Limb (tissue), 2 donors: Measurements from ENCODE around the gene CFD.
A peak's percentile ranks its signal among the peaks of the same experiment; 100 is the strongest.
"Not testable (repeated sequence)": the region's sequence is repeated elsewhere in the genome, so short reads cannot be mapped to it uniquely, and the experiment has no call there.

Experiments
- DNase-seq, 2 donors: peaks; one replicate each; pipeline ENCODE4 v3.0.0-alpha.2; 2016; ENCODE audit errors: extremely low spot score in 2 of 2

CFD gene

GRCh38 chr19:825897-826644 is 33.4 kb upstream of the CFD start:
- DNase-seq = no peak

DNA sequence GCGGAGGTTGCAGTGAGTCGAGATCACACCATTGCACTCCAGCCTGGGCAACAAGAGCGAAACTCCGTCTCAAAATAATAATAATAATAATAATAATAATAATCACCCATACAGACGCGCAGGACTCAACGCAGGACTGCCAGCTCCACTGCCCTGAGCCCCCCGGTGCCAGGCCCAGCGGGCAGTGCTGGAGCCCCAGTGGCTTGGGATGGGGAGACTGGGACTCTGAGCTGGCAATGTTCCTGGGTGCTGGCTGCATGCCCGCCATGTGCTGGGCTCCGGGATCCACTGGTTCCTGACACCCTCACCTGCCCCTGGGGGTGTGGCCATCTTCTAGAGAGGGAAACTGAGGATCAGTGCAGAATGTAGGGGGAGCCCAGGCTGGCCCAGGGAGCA is 32.2 kb upstream of the CFD start:
- DNase-seq = no peak

DNA sequence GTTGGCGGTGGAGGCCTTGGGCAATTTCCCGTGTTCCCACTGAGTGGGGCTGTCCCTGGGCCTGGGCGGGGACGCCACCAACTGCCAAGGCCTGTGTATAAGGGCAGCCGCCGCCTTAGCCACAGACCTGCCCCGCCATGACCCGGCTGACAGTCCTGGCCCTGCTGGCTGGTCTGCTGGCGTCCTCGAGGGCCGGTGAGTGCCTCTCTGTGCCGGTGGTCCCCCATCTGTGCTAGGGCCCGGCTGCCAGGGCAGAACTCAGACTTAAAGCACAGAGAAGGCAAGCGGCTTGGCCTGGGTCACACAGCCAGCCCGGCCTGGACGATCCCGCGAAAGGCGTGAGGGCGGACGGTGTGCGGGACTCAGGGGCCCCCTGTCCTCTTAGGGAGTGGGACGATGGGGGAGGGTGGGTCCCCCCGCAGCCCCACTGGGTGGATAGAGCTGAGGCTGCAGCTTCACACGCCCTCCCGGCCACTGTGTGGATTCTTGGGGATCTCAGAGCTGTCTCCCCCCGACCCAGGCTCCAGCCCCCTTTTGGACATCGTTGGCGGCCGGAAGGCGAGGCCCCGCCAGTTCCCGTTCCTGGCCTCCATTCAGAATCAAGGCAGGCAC is 31.6 kb upstream of the CFD start, which contains the start of gene AZU1:
TSS of gene AZU1 (plus strand) at position 128 of the 612 bp plus-strand sequence. CDS start at position 138, 10 bp downstream.
- DNase-seq = no peak

- no peak for DNase-seq
These were observed 30.2 kb upstream of the CFD start for GRCh38 chr19:829129-829758.

DNA sequence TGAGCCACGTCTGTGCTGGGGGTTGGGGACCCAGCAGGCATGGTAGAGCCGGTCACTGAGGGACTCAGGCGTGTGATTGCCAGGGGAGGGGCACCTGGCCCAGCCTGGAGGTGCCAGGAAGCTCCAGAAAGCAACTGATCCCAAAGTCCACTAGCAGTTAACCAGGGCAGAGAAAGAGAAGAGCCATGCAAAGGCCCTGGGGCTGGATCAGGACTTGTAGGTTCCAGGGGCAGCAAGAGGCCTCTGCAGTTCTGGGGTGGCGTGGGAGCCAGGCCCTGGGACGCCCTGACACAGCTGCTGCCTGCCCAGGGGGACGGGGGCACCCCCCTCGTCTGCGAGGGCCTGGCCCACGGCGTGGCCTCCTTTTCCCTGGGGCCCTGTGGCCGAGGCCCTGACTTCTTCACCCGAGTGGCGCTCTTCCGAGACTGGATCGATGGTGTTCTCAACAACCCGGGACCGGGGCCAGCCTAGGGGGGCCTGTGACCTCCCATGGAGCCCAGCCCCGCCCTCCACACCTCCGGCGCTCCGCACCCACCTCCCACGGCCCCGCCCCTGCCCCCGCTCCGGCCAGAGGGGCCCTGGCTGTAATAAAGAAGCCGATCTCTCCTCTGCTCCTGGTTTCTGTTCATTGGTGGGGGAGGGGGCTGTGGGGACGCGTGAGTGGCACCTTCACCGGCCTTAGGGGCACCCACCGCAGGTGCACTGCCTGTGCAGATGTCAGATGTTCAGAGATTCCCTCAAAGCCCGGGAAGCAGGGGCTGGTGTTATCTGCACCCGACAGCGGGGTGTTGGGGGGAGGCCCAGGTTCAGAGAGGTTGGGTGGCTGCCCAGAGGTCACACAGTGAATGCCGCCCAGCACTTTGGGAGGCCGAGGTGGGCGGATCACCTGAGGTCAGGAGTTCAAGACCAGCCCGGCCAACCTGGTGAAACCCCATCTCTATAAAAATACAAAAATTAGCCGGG is 27.8 kb upstream of the CFD start:
- DNase-seq = no peak

GRCh38 chr19:834216-834615 is 25.2 kb upstream of the CFD start:
- DNase-seq = no peak

DNA sequence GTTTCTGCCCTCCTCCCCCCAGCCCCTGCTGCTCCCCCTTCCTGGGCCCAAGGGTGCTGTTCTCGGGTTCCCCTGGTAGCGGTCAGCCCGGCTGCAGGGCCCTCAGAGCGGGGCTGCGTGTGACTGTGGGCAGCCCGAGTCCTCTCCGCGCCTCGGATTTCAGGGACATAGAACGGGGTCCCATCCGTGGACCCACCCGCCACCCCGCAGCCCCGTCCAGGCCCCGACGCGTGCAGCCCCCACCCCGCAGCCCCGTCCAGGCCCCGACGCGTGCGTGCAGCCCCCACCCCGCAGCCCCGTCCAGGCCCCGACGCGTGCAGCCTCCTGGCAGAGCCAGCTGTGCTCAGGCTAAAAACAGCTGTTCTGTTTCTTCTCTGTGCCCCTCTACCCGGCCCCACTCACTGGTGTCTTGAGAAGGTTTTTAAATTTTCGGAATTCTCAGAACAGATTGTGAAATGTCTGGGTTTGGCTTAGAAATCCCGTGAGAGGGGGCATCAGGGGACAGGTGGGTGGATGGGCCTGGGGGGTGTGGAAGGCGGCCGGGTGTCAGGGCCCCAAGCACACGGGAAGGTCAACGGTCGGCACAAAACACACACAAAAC is 24.2 kb upstream of the CFD start:
- peak; percentile 43 to 65 for DNase-seq

- DNase-seq = no peak
These were observed 18.8 kb upstream of the CFD start, which contains the start of gene PRTN3 for GRCh38 chr19:840519-841206. Gene PRTN3 (plus strand): TSS chr19:840999. CDS start chr19:841009, 10 bp downstream.

GRCh38 chr19:842802-843179 is 16.7 kb upstream of the CFD start:
- not testable (repeated sequence) for DNase-seq

- DNase-seq = peak in 1 of 2 donors; percentile 40
These were observed 16.2 kb upstream of the CFD start for GRCh38 chr19:843180-843835.

- peak in 1 of 2 donors; percentile 34 for DNase-seq
These were observed 15.5 kb upstream of the CFD start for GRCh38 chr19:843836-844545.

DNA sequence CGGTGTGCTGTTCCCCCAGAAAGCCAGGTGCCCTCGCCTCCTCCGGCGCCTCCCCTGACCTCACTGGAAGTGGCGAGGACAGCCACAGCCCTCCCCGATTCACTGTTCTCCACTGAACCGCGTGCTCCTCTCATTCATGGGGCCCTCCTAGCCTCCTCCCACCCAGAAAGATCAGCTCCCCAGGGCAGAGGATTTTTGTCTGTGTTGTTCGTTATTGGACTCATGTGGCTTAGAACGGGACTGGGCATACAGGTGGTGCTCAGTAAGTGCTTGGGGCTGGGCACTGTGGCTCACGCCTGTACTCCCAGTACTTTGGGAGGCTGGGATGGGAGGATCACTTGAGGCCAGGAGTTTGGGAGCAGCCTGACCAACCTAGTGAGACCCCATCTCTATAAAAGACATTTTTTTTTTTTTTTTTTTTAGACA is 14.9 kb upstream of the CFD start:
- no peak for DNase-seq

- no peak for DNase-seq
These were observed 13.6 kb upstream of the CFD start for GRCh38 chr19:845707-846521.

- DNase-seq = no peak
These were observed 11.0 kb upstream of the CFD start for GRCh38 chr19:848386-848921.

- not testable (repeated sequence) for DNase-seq
These were observed 10.3 kb upstream of the CFD start for GRCh38 chr19:849195-849594.

DNA sequence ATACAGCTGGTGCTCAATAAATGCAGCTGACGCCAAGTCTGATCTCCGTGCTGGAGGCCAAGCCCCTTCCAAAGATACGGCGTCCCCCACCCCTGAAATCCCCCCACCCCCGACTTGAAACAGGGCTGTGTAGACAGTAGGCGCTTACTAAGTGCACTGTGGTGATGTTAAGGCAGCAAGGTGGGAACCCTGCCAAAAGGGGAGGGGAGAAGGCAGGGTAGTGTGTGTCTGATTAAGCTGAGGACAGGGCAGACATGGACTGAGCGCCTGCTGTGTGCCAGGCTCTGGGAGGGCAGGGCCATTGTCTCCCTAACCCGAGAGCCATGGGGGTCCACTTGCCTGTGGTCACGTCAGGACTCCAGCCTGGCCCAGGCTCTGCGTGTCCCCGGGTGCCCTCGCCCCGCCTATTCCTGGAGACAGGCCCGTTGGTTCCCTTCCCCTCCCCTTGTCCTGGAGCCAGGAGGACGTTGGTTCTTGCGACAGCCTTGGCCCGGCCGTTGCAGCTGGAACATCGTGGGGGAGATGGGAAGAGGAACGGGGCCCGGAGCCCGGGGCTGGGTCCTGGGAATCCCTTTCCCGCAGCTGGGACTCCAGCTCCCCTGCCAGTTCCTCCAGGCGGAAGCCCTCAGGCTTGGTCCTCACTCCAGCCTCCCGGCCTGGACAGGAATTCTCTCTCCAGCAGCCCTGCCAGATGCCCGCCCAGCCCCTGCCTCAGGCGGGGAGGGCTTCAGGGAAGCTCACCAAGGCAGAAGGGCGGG is 9.1 kb upstream of the CFD start:
- peak; percentile 42 to 68 for DNase-seq

DNA sequence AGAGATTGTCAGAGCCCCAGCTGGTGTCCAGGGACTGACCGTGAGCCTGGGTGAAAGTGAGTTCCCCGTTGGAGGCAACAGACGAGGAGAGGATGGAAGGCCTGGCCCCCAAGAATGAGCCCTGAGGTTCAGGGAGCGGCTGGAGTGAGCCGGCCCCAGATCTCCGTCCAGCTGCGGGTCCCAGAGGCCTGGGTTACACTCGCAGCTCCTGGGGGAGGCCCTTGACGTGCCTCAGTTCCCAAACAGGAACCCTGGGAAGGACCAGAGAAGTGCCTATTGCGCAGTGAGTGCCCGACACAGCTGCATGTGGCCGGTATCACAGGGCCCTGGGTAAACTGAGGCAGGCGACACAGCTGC is 8.5 kb upstream of the CFD start:
- DNase-seq = no peak
